ENCODE measurements around the gene GSG1L2. TPM values are rescaled to one million over a fixed set of nuclear protein-coding genes. Genes with fewer than 3 reads are reported as not detected.

Gene GSG1L2
- polyA plus RNA-seq, 1 experiment, result not detected

DNA sequence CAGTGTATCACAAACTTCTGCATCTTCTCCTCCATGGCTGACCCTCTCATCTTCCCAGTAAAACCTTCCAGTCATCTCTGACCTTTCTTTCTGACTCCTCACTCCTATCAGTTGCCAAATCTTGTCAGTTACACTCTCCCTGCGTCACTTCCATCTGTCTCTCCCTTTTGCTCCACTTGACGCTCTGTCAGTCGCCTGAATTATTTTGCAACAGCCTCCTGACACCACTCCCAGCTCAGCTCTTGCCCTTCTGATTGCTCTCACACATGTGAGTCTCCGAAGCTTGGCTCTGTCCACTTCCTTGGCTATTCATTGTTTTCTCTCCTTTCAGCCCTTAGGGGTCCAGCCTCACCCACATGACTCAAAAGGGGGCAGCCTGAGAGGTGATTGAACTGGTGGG lies 58.2 kb downstream of the GSG1L2 start:
- POLR2A ChIA-PET, result no interaction called here
- TF ChIP-seq, protein P1, sequence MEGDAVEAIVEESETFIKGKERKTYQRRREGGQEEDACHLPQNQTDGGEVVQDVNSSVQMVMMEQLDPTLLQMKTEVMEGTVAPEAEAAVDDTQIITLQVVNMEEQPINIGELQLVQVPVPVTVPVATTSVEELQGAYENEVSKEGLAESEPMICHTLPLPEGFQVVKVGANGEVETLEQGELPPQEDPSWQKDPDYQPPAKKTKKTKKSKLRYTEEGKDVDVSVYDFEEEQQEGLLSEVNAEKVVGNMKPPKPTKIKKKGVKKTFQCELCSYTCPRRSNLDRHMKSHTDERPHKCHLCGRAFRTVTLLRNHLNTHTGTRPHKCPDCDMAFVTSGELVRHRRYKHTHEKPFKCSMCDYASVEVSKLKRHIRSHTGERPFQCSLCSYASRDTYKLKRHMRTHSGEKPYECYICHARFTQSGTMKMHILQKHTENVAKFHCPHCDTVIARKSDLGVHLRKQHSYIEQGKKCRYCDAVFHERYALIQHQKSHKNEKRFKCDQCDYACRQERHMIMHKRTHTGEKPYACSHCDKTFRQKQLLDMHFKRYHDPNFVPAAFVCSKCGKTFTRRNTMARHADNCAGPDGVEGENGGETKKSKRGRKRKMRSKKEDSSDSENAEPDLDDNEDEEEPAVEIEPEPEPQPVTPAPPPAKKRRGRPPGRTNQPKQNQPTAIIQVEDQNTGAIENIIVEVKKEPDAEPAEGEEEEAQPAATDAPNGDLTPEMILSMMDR (IDR thresholded peaks at IDR 0.05; ENCODE audit: insufficient read depth, low read depth, low read length), result no peak
- Histone ChIP-seq H3K27me3 (ENCODE audit: control insufficient read depth, insufficient read depth, low read length) (no peaks in the 10 kb centered on the region), H3K4me3 (ENCODE audit: low read depth, low read length) (no peak overlapping the region), H3K36me3 (ENCODE audit: control insufficient read depth, insufficient read depth, low read length) (no peaks in the 10 kb centered on the region)
- no peak for DNase-seq (ENCODE audit: low read depth)
- CTCF ChIA-PET, result no interaction called here

DNA sequence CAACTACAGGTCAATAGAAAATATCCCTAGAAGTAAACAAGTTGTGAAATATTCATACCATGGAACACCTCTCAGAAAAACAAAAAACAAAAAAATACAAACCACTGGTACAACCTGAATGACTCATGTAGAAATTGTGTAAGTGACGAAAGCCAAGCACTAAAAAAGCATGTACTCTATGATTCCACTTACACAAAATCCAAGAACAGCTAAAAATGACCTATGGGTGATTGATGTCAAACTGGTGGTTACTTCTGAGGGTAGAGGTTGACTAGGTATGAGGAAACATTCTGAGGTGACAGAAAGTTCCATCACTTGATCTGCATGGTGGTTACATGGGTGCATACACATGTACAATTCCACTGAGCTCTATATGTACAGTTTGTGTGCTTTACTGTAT lies 61.6 kb downstream of the GSG1L2 start:
- CTCF ChIA-PET, result no interaction called here
- TF ChIP-seq, protein P1 (IDR thresholded peaks at IDR 0.05; ENCODE audit: insufficient read depth, low read depth, low read length), result no peak

DNA sequence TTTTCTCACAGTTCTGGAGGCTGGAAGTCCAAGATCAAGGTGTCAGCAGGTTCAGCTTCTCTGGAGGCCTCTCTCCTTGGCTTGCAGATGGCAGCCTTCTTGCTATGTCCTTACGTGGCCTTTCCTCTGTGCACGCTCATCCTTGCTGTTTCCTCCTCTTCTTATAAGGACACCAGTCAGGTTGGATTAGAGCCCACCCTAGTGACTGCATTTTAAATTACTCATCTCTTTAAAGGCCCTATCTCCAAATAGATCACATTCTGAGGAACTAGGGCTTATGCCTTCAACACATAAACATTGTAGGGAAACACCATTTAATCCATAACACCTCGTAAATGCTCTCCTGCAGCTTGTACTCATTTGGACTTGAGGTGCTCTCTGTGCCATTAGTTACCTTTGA lies 66.8 kb downstream of the GSG1L2 start:
- ChIA-PET CTCF (interaction anchor here (0.7 kb wide), 1 partner anchor 10 kb away, joined by 3 read pairs; no protein-coding TSS in a partner anchor), POLR2A (no interaction called here)
- no peaks in the 10 kb centered on the region for H3K27me3 ChIP-seq (ENCODE audit: control insufficient read depth, insufficient read depth, low read length)
- no peak overlapping the region for H3K4me3 ChIP-seq (ENCODE audit: low read depth, low read length)
- no peak for DNase-seq (ENCODE audit: low read depth)
- no peaks in the 10 kb centered on the region for H3K36me3 ChIP-seq (ENCODE audit: control insufficient read depth, insufficient read depth, low read length)
- TF ChIP-seq, protein P1 (IDR thresholded peaks at IDR 0.05; ENCODE audit: insufficient read depth, low read depth, low read length), result no peak

More for the DNA sequence above, 61.6 kb downstream of the GSG1L2 start:
- Histone ChIP-seq H3K4me3 (ENCODE audit: low read depth, low read length) (no peak overlapping the region), H3K36me3 (ENCODE audit: control insufficient read depth, insufficient read depth, low read length) (no peaks in the 10 kb centered on the region), H3K27me3 (ENCODE audit: control insufficient read depth, insufficient read depth, low read length) (no peaks in the 10 kb centered on the region)
- no peak for DNase-seq (ENCODE audit: low read depth)
- POLR2A ChIA-PET, result no interaction called here

Other genes starting within 250 kb of the GSG1L2 start
- gene STX8, start 246.3 kb downstream of the GSG1L2 start, polyA plus RNA-seq (2011; rRNA removed), result 44.7 and 77.2 TPM in 2 replicates
- gene CFAP52, start 245.4 kb downstream of the GSG1L2 start, polyA plus RNA-seq (2011; rRNA removed), result 0.31 TPM in 1 of 2 replicates, not detected in the other
- gene USP43, start 176.6 kb downstream of the GSG1L2 start, polyA plus RNA-seq (2011; rRNA removed), result 0.16 and 0.23 TPM in 2 replicates
- gene DHRS7C, start 30.5 kb downstream of the GSG1L2 start, polyA plus RNA-seq (2011; rRNA removed), result not detected in 2 replicates
- gene GLP2R, start 3.8 kb upstream of the GSG1L2 start, polyA plus RNA-seq (2011; rRNA removed), result 0.05 and 0.06 TPM in 2 replicates
- not detected in 2 replicates for gene RCVRN, start 83.2 kb upstream of the GSG1L2 start, polyA plus RNA-seq (2011; rRNA removed)